Stimulated activated CD8-positive, alpha-beta memory T cell treated with anti-CD3 and anti-CD28 coated beads, Interleukin-15, amount 100 ng/mL, for 1 hour (primary cell): ENCODE results near the gene BICDL2.
"Not testable (repeated sequence)": the region's sequence is repeated elsewhere in the genome, so short reads cannot be mapped to it uniquely, and the experiment has no call there.

ENCODE experiments used
- DNase-seq: peaks from one replicate; pipeline ENCODE4 v3.0.0-alpha.2; 2020; ENCODE audit warnings: low read depth

Gene BICDL2

GRCh38 chr16:3036726-3037315, at the start of gene BICDL2:
Gene BICDL2, minus strand, starts transcription at chr16:3036944. Its CDS starts 1,448 bp downstream, at chr16:3035496.
- DNase-seq = no peak

GRCh38 chr16:3085868-3086595, 49.3 kb upstream of the BICDL2 start:
- DNase-seq = no peak

DNA sequence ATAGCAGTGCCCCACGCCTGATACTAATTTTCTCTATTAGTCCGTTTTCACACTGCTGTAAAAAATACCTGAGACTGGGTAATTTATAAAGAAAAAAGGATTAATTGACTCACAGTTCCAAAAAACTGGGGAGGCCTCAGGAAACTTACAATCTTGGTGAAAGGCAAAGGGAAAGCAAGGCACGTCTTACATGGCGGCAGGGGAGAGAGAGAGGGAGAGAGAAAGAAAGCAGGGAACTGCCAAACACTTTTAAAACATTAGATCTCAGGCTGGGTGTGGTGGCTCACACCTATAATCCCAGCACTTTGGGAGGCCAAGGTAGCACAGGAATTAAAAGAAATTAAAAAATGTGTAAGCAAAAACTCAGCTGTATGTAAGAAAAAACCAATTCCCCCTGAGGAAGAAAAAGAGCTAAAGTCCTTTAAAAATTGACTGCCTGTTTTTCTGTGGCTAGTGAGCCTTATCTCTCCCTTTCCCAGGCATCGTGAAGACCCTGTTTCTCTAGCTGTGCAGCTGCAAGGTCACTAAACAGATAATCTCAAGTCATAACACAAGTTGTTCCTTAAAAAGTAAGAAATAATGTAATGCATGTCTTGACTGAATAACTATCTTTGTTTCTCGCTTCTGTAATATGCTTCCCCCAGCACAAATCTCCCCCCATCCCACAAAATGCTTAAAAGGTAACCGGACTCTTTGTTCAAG, 48.4 kb upstream of the BICDL2 start:
- DNase-seq = no peak

- no peak for DNase-seq
These were observed 47.7 kb upstream of the BICDL2 start for GRCh38 chr16:3084491-3084890.

DNA sequence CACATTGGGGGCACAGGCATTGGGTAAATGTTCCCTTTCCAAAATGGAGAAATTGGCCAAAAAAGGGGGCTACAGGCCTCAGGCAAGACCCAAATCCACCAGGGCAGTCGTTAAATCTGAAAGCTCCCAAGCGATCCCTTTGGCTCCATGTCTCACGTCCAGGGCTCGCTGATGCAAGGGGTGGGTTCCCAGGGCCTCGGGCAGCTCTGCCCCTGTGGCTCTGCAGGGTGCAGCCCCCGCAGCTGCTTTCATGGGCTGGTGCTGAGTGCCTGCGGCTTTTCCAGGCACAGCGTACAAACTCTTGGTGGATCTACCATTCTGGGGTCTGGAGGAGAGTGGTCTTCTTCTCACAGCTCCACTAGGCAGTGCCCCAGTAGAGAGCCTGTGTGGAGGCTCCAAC, 46.7 kb upstream of the BICDL2 start:
- not testable (repeated sequence) for DNase-seq

DNA sequence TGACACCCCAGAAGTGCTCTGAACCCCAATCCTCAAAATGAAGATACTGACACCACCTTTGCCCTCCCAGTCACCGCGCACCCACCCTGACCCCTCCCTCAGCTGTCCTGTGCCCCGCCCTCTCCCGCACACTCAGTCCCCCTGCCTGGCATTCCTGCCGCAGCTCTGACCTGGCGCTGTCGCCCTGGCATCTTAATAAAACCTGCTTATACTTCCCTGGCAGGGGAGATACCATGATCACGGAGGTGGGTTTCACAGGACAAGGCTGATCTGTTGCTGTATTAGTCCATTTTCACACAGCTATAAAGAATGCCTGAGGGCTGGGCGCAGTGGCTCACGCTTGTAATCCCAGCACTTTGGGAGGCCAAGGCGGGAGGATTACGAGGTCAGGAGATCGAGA, 45.2 kb upstream of the BICDL2 start:
- DNase-seq = not testable (repeated sequence)

- no peak for DNase-seq
These were observed 43.3 kb upstream of the BICDL2 start for GRCh38 chr16:3080024-3080423.

GRCh38 chr16:3076577-3076976, 39.8 kb upstream of the BICDL2 start:
- DNase-seq = no peak

DNA sequence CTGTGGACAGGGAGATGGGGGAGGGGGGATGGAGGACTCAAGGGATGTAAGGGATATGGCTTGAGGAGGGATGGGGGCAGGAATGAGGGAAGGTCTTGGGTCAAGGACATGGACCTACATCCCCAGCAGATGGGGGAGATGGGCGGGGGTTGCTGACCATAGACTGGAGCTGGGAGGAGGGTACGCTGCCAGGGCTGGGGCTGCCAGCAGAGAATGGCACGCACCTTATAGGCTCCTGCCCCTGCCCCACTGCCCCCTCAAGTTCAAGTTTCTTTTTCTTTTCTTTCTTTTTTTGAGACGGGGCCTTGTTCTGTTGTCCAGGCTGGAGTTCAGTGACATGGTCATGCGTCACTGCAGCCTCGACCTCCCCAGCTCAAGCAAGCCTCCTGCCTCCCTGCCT, 39.2 kb upstream of the BICDL2 start:
- DNase-seq = not testable (repeated sequence)

DNA sequence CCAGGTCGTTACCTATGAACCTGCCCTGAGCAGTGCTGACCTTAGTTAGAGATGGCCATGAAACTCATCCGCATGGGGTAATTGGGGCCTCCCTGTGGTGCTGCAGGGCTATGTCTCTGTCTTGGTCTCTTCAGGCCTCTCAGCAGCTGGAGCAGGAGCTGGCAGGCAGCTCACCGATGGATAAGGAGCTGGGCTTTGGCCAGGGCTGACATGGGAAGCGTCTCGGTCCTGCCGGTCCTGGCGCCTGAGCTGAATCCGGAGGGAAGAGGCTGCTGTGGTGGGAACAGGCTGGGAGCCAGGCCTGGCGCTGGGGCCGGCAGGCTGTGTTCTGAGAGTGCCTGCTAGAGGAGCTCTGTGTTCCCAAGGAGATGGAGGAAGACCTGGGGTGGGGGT, 38.8 kb upstream of the BICDL2 start:
- no peak for DNase-seq

DNA sequence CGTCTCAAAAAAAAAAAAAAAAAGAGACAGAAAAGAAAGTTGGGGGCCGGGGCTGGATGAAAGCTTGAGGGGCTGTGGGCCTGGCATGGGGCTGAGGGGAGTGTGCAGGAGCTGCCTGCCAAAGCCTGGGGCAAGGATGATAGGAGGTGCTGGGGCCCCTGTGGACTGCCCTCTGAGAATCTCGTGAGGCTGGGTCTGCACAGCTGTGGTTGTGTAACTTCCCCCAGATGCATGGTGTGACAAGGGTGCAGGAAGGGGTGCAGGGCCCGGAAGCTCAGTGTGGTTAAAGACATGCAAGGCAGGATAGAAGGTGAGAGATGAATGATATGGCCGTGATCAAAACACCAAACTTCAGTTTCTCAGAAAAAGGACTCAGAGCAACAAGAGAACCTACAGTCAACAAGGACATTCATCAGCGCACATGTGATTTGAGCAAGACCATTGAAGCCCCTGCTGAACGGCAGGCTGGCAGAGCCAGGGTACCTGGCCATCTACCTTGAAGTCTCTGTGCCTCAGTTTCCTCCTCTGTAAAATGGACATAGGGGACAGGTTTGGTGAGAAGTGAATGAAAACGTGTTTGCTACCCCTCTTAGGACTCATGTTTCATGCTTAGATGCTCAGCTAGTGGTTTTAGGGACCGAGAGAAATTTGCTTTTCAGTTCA, 38.2 kb upstream of the BICDL2 start:
- peak; percentile 58 for DNase-seq

- DNase-seq = no peak
These were observed 36.7 kb upstream of the BICDL2 start for GRCh38 chr16:3073448-3073847.

- DNase-seq = not testable (repeated sequence)
These were observed 36.0 kb upstream of the BICDL2 start for GRCh38 chr16:3072576-3073263.

GRCh38 chr16:3072148-3072547, 35.4 kb upstream of the BICDL2 start:
- DNase-seq = not testable (repeated sequence)

- DNase-seq = no peak
These were observed 34.9 kb upstream of the BICDL2 start for GRCh38 chr16:3071655-3072054.

DNA sequence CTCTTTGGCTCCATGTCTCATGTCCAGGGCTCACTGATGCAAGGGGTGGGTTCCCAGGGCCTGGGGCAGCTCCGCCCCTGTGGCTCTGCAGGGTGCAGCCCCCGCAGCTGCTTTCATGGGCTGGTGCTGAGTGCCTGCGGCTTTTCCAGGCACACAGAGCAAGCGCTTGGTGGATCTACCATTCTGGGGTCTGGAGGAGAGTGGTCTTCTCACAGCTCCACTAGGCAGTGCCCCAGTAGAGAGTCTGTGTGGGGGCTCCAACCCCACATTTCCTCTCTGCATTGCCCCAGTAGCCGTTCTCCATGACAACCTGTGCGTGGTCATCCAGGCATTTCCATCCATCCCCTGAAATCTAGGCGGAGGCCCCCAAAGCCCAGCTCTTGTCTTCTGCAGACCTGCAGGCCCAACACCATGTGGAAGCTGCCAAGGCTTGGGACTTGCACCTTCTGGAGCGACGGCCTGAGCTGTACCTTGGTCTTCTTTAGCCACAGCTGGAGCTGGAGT, 33.9 kb upstream of the BICDL2 start:
- DNase-seq = no peak

DNA sequence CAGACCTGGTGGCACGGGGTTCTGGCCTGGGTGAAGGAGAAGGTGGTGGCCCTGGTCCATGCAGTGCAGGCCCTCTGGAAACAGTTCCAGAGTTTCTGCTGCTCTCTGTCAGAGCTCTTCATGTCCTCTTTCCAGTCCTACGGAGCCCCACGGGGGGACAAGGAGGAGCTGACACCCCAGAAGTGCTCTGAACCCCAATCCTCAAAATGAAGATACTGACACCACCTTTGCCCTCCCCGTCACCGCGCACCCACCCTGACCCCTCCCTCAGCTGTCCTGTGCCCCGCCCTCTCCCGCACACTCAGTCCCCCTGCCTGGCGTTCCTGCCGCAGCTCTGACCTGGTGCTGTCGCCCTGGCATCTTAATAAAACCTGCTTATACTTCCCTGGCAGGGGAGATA, 32.4 kb upstream of the BICDL2 start:
- not testable (repeated sequence) for DNase-seq

DNA sequence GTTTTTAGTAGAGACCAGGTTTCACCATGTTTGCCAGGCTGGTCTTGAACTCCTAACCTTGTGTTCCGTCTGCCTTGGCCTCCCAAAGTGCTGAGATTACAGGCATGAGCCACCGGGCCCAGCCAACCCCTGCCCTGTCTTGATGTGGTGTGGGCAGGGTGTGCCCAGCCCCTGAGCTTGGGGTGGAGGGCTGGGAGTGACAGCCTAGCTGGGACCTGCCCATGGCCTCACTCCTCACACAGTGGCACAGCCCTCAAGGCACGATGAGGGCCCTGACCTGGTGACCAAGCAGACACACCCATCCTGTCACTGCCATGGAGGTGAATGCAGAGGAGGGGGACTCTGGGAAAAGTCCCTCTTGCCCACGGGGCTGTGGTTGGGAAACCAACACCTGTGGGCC, 31.7 kb upstream of the BICDL2 start:
- no peak for DNase-seq

- DNase-seq = no peak
These were observed 29.6 kb upstream of the BICDL2 start for GRCh38 chr16:3066440-3066748.

- DNase-seq = no peak
These were observed 29.1 kb upstream of the BICDL2 start for GRCh38 chr16:3065742-3066439.

DNA sequence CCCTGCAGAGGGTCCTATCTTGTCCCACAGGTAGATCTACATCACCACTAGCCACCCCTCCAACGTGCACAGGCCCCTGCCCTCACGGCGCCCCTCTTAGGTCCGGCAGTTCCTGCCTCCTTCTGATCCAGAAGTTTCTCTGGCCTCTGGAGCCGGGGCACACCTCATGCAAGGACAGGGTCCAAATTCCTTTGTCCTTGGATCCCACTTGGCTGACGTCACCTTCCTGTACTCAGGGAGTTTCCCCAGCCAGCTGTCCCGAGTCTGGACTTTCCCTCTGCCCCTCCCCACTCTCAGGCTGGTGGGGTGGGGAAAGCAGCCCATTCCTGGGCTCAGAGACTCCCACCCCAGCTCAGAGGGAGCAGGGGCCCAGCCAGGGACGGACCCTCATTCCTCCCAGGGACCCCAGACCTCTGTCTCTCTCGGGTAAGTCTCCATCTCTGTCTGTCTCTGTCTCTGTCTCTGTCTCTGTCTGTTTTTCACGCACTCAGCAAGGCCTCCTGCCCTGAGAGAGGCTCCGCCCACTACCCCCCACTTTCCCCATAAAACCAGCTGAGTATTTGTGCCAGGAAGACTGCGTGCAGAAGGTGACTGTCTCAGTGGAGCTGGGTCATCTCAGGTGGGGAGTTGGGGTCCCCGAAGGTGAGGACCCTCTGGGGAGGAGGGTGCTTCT, 28.5 kb upstream of the BICDL2 start, which contains the start of gene IL32:
Gene IL32, plus strand, starts transcription at position 572 of the 673 bp plus-strand sequence. CDS start 172 bp downstream, outside the sequence.
- peak; percentile 49 for DNase-seq
